HG03108 (cell line): Measurements from ENCODE around the gene SLC16A13.
"Not testable (repeated sequence)": the region's sequence is repeated elsewhere in the genome, so short reads cannot be mapped to it uniquely, and the experiment has no call there.

Experiments
- ATAC-seq: cut with Tn5 transposase; IDR thresholded peaks from one replicate; pipeline ENCODE4 v1.9.1; 2021; ENCODE audit warnings: moderate library complexity; ENCODE audit not compliant: unreplicated experiment

SLC16A13 gene

DNA sequence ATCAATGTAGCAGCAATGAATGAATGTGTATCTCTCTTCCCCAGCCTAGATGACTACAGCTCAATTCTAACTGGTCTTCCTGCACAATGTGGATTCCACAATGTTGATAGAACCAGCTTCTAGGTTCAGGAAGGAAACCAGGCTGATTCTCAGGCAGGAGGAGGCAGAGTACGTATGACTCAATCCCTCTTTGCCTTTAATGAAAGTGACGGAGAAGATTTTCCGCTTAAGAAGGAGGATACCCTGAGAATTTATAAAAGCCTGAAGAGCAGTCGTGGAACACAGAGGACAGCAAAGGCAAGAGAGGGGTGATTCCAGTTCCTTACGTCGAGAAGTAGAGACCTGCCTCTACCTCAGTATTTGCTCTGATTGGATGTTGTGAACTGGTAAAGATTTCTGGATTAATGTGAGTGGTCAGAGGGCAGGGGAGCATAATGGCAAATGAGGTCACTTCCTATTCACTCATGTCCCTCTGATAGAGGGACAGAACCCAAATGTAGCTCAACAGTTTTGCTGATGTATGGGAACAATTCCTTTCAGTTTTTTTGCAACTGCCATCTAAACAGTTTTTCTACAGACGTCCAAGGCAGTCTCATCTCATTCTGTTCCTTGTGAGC, 23.1 kb downstream of the SLC16A13 start:
- ATAC-seq = no peak

DNA sequence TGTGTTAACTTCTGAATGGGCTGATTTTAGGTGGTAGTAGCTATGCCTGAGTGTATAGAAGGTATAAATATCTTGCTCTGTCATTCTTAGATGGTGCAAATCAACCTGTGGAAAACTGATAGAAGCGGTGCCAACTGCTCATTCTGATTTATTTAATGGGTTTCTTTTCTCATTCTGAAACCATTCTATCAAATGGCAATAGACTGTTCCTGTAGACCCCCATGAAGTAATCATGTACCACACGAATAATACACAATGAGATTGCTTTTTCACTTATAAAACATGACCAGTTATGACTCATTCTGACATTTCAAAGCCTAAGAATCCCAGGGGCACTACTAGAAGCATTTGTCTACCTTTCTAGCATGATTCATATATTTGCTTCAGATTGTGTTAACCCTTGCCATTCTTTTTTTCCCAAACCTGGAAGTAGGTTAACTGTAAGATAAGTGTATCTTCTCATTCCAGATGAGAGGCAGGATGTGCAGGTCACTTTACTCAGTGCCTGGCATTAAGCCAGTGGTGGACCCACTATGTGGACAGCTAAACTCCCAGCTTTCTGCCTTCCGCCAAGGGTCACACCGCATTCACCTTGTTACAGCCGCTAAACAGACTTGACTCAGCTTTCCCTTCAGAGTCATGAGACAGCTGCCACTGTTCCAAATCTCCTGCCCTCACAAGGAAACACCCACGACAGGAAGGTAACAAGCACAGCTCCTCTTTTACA, 24.5 kb downstream of the SLC16A13 start:
- ATAC-seq = no peak

GRCh38 chr17:7063518-7064094, 27.8 kb downstream of the SLC16A13 start:
- ATAC-seq = no peak

GRCh38 chr17:7064261-7064660, 28.4 kb downstream of the SLC16A13 start:
- no peak for ATAC-seq

DNA sequence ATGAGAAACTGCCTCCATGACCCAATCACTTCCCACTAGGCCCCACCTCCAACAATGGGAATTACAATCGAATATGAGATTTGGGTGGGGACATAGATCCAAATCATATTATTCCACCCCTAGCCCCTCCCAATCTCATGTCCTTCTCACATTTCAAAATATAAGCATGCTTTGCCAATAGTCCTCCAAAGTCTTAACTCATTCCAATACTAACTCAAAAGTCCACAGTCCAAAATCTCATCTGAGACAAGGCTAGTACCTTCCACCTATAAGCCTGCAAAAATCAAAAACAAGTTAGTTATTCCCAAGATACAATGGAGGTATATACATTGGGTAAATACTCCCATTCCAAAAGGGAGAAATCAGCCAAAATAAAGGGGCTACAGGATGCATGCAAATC, 31.4 kb downstream of the SLC16A13 start:
- no peak for ATAC-seq

DNA sequence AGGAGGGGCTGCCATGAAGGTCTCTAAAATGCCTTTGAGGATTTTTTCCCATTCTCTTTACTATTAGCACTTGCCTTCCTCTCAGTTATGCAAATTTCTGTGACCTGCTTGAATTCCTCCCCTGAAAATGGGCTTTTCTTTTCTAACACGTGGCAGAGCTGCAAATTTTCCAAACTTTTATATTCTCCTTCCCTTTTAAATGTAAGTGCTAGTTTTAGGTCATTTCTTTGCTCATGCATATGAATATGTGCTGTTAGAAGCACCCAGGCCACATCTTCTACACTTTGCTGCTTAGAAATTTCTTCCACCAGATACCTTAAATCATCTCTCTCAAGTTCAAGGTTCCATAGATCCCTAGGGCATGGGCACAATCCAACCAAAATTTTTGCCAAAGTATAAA, 32.5 kb downstream of the SLC16A13 start:
- no peak for ATAC-seq

DNA sequence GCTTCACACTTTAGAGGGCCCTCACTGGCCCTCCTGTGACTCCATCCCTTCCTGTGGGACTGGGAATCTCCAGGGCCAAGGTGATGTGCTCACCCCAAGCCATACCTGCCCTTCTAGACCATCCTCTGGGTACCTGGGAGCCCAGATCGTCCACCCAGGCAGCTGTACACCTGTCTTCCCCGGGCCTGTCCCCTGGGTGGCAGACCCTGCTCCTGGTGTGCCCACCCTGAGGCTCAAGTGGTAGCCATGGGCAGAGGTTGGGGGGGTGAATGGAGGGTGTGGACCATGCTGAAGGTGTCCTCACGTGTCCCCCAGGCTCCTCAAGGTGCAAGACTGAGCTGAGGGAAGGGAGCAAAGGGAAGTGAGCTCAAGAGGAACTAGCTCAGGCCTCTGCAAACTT, 34.9 kb downstream of the SLC16A13 start:
- ATAC-seq = no peak

DNA sequence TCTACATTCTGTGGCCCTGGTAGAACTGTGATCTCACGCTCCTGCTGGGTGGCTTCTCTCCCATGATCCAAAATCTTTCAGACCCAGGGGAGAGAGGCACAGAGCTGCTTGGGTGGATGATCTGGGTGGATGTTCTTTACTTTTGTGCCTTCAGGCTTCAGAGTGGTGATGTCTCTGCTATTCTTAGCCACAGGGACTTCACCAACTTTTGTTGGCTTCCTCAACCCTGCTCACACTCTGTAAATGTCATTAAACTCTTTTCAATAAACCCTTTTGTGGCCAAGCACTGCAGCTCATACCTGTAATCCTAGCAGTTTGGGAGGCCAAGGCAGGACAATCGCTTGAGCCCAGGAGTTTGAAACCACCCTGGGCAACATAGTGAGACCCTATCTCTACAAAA, 36.6 kb downstream of the SLC16A13 start:
- ATAC-seq = no peak

- no peak for ATAC-seq
Measured at GRCh38 chr17:7074931-7075330, 39.1 kb downstream of the SLC16A13 start.

DNA sequence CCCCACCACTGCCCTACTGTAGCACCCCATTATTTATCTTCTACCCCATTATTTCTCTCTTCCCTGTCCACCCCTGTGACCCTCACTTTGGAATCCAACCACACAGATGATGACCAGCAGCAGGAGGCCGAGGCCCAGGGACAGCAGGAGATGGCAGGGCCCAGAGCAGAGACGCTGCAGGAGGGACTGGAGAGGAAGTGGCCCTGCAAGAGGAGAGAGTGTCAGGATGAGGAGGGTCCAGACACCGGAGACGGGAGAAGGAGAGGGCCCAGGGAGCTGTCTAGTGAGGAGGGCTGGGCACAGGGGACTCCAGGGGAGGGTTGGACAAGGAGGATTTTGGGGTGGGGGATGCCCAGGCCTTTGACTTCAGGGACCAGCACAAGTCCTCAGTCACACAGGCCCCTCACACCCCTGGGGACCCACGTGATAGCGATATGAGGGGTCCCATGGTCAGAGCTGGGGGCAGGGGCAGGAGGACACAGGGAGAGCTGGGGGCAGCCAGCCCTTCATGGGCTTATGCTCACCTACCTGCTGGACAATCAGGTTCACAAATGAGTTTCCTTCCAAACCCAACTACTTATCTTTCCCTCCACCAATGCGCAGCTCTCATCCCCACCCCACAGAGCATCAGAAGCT, 42.2 kb downstream of the SLC16A13 start:
- ATAC-seq = no peak

DNA sequence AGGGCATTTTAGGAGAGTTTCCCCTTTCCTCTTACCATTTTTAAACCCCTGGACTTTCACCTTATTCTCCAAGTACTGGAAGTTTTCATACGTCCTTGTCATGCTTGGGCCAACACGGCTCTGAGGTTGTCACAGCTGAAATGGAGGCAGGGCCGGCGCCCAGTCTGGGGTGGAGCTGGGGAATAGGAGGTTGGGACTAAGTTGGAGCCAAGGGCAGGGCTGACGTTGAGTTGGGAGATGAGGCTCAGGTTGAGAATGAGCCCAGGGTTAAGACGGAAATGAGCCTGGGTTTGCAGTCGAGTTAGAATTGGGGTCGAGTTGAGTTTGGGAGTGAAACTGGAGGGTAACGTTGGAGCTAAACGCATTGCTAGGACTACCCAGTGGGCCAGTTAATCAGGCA, 42.9 kb downstream of the SLC16A13 start:
- ATAC-seq = no peak

GRCh38 chr17:7079581-7080455, 44.0 kb downstream of the SLC16A13 start, which contains the start of gene CLEC10A:
CLEC10A (minus strand) TSS chr17:7080251; CDS start chr17:7078812, 1,439 bp downstream.
- no peak for ATAC-seq

GRCh38 chr17:7080456-7081041, 44.7 kb downstream of the SLC16A13 start:
- ATAC-seq = no peak

DNA sequence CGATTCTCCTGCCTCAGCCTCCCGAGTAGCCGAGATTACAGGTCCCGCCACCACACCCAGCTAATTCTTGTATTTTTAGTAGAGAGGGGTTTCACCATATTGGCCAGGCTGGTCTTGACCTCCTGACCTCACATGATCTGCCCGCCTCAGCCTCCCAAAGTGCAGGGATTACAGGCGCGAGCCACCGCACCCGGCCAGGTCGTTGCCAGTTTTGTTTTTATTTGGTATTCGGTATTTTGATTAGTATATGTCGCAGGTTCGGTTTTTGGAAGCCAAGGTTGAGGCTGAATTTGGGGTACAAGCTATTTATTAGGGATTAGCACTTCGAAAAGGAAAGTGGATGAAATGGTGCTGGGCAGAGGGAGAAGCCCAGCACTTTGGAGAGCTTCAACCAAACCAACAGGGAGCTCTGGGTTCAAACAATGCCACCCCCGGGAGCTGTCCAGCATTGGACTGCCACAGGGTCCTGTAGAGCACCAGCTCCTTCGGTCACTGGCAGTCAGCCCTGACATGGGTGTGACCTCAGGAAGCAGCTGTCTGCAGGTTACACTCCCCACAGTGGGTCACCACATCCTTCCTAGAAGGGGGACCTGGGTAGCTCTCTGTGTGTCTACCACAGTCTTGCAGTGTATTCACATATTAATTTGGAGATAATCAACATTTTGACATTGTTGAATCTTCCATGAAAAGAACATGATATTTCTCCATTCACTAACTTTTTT, 45.7 kb downstream of the SLC16A13 start:
- no peak for ATAC-seq

GRCh38 chr17:7083592-7083991, 47.8 kb downstream of the SLC16A13 start:
- ATAC-seq = no peak

DNA sequence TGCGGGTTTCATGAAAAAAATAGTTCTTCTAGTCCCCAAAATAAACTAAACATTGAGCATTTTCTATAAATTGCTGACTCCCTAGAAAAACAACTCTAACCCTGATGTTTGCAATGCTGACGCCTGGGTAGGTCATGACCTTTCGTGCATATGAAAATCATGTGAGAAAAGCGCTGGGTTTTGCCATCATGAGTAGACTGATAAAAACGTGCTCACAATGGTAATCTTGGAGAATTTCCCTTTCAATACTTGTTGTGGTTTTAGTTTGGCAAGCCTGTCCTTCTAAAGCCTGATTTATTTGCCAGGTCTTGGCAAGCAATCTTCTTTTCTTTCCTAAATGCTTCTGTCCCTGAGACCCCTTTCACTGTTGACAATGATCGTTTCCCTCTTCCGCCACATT, 48.3 kb downstream of the SLC16A13 start:
- no peak for ATAC-seq

DNA sequence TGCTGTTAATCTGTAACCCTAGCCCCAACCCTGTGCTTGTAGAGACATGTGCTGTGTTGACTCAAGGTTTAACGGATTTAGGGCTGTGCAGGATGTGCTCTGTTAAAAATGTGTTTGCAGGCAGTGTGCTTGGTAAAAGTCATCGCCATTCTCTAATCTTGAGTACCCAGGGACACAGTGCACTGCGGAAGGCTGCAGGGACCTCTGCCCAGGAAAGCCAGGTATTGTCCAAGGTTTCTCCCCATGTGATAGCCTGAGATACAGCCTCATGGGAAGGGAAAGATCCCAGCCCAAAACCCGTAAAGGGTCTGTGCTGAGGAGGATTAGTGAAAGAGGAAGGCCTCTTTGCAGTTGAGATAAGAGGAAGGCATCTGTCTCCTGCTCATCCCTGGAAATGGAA, 52.6 kb downstream of the SLC16A13 start:
- ATAC-seq = not testable (repeated sequence)

- not testable (repeated sequence) for ATAC-seq
Measured at GRCh38 chr17:7089570-7089969, 53.8 kb downstream of the SLC16A13 start.
